ENCODE results near the gene WAPL.

- TF ChIP-seq EZH2phosphoT487 (IDR thresholded peaks at IDR 0.05; ENCODE audit: borderline replicate concordance, low read depth) (no peak), CTCF (IDR thresholded peaks at IDR 0.05) (no peak), MAX (IDR thresholded peaks at IDR 0.05; ENCODE audit: low read depth) (no peak), TAF1 (IDR thresholded peaks at IDR 0.05; ENCODE audit: borderline replicate concordance, low read depth, low read length) (no peak), MEF2A (IDR thresholded peaks at IDR 0.05; ENCODE audit: borderline replicate concordance, low read depth) (no peak), YY1 (IDR thresholded peaks at IDR 0.05; ENCODE audit: low read depth) (no peak), REST (IDR thresholded peaks at IDR 0.05; ENCODE audit: low read depth, low read length) (no peak), RCOR1 (IDR thresholded peaks at IDR 0.05; ENCODE audit: low read length) (no peak), SIN3A (IDR thresholded peaks at IDR 0.05; ENCODE audit: borderline replicate concordance, low read depth, low read length) (no peak), RXRA (IDR thresholded peaks at IDR 0.05; ENCODE audit: borderline replicate concordance, low read depth) (no peak), POLR2AphosphoS5 (IDR thresholded peaks at IDR 0.05; ENCODE audit: low read depth, low read length) (no peak), RAD21 (IDR thresholded peaks at IDR 0.05; ENCODE audit: low read length) (no peak)
Measured at GRCh38 chr10:86535132-86535882, 13.7 kb upstream of the WAPL start.
